Inflammatory macrophage treated with lipopolysaccharide for 1 hour (primary cell): ENCODE measurements around the gene ERC2.
A peak's percentile ranks its signal among the peaks of the same experiment; 100 is the strongest.

Experiments
- DNase-seq, 2 donors: peaks; one replicate each; pipeline ENCODE4 v3.0.0-alpha.2; 2020 to 2022

The ERC2 gene

GRCh38 chr3:55692295-55692956 lies 775.8 kb downstream of the ERC2 start:
- DNase-seq, result no peak

DNA sequence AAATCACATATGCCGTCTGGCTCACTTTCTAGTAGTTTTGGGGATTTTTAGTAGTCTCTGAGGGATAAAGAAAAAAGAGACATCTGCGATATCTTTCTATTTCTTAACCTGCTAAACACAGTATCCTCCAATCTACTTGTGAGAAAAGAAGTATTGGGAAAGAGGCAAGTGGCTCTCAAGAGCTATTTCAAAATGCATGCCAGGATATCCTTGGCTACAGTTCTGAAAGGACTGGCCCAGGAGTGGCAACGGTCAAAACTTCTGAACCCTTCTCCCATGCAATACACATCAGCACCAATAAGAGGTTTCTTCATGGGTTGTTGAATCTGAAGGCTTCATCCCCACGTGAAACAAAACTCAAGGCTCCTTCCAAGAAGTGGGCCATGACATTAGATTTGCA lies 777.1 kb downstream of the ERC2 start:
- DNase-seq, result no peak

- DNase-seq, result no peak
These were observed 777.5 kb downstream of the ERC2 start for GRCh38 chr3:55690726-55691125.

- no peak for DNase-seq
These were observed 778.1 kb downstream of the ERC2 start for GRCh38 chr3:55690177-55690576.

DNA sequence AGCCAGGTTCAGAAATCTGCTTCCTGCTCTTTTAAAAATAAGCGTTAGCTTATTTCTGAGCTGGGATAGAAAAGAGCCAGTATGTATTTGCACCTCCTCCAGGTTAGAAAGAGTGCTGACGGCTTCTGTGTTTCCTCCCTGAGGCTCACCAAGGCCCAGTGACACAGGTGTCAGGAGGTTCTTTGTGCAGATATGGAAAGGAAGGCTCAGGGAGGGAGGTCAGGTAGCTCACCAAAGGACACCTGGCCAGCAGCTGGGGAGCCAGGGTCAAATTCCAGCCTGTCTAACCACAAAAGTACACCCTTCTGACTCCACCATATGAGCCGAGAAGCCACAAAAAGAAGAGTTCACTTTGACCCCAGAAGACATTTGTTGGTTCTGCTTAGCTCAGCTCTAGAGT lies 780.1 kb downstream of the ERC2 start:
- DNase-seq, result no peak

DNA sequence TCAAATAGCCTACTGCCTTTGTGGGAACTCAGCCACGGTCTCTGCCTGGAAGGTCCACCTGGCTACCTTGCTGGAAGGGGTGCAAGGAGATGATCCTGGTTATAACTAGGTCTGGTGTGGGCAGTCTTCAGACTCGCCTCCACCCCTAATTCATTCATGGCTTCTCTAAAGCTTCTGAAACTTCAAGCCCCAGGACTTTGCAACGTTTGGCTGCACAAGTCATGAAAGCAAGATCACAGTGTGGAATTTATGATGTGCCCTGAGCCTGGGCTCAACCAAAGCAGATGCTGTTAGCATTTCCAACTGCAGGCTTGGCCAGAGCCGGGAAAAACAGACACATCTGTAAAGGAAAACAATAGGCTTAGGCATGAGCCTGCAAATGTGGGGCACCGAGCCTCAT lies 780.7 kb downstream of the ERC2 start:
- DNase-seq, result no peak

GRCh38 chr3:55686426-55687254 lies 781.6 kb downstream of the ERC2 start:
- no peak for DNase-seq

GRCh38 chr3:55683666-55684270 lies 784.5 kb downstream of the ERC2 start:
- DNase-seq, result no peak

- DNase-seq, result no peak
These were observed 785.8 kb downstream of the ERC2 start for GRCh38 chr3:55682461-55682860.

GRCh38 chr3:55678546-55679216 lies 789.6 kb downstream of the ERC2 start:
- no peak for DNase-seq

DNA sequence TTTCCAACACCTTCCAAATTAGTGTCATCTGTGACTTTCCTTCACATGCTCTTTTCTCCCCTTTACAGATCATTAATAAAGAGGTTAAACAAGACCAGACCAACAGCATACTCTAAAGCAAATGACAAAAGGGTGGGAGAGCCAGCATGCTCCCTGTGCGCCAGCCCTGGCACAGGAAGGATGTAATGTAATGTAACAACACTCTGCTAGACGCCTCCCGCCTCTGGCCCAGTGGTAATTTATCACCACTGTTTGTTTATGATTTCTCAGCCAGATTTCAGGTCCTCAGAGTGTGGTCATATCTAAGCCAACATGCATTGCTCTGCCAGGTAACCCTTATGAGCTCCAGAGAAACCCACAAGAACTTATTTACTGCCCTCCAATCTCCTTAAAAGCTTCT lies 791.6 kb downstream of the ERC2 start:
- DNase-seq, result no peak

DNA sequence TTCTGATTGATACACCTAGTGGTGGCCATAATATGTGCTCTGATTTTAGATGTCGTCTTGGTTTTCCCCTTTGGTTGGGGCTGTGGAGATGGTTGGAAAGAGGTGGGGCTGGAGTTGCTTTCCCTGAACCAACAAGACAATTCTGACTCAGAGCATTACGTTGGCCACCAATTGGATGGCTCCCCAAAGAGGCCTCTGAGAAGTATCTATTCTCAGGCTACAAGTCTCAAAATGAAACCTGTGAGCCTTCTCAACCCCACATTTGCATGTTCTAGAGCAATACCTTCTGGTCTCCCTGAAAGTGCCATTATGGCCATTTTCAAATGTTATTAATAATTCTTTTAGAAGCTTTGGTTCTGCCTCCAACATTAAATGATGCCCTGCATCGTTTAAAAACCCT lies 792.8 kb downstream of the ERC2 start:
- DNase-seq, result no peak

GRCh38 chr3:55673764-55674163 lies 794.5 kb downstream of the ERC2 start:
- no peak for DNase-seq

GRCh38 chr3:55669133-55669532 lies 799.1 kb downstream of the ERC2 start:
- DNase-seq, result no peak

DNA sequence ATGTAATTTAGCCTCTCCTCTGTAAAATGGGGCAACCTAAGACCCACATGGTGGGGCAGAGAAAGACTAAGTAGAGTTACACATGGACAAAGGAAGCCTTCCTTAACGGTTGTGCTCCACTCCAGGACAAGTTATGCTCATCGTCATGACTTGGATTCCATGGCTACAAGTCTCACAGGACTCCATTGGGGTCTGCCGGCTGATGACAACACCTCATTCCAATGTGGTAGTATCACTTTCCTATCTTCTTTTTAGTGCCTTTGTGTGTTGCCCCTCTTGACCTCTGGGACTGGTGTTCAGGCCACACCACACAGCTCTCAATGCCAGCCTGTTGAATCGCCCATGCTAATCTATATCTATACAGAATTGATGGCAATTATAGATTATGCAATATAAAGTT lies 799.9 kb downstream of the ERC2 start:
- DNase-seq, result no peak

DNA sequence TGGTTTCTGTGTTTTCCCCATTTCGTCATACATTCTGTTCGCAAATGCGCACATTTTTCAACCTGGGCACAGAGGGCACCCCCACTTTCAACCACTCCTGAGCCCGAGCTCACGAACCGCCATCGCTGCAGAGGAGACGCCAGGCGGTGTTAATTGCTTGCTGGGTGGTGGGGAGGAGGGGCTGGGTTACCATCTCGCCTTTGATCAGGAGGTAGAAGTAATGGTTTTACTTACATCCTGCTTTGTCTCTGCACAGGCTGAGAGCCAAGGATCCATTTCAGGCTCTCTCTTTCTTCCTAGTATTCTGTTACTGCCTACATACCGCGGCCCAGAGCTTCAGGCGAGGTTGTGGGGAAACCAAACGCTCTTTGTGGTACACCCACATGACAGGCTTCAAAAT lies 803.9 kb downstream of the ERC2 start:
- DNase-seq, result no peak

DNA sequence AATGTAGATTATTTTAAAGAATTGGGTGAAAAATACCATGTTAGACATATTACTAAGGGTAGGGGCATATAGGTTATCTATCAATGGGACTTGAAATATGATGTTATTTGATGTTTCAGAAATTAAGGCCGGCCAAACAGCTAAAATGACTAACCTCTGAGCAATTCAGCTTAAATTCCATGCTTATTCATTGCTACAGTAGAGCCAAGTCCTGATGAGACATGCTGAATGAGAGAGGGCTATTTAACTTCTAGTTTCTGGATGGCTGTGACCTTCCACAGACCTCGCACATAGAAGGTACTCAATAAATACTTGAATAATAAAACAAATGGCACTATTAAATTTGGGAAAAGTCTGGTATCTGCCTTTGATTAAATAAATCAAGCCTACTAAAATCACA lies 805.6 kb downstream of the ERC2 start:
- no peak for DNase-seq

- peak in 1 of 2 donors; percentile 18 for DNase-seq
These were observed 806.7 kb downstream of the ERC2 start for GRCh38 chr3:55661571-55661970.

- DNase-seq, result no peak
These were observed 807.1 kb downstream of the ERC2 start for GRCh38 chr3:55661141-55661540.

GRCh38 chr3:55660642-55661041 lies 807.6 kb downstream of the ERC2 start:
- DNase-seq, result no peak

DNA sequence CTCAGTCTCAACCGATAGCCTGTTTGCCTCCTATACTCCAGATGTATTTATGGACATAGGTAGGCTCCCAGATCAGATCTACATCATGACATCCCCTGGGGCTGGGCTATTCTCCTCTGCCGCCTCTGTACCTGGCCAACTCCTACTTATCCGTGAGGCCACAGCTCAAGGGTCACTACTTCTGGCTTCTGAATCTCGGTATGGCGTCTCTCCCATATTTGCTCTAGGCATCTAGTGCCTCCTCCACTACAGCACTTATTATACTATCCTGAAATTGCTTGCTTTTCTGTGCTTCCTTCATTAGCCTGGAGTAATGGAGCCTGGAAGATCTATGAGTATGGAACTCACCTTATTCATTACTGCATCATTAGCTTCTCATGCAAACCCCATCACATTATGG lies 808.6 kb downstream of the ERC2 start:
- no peak for DNase-seq

DNA sequence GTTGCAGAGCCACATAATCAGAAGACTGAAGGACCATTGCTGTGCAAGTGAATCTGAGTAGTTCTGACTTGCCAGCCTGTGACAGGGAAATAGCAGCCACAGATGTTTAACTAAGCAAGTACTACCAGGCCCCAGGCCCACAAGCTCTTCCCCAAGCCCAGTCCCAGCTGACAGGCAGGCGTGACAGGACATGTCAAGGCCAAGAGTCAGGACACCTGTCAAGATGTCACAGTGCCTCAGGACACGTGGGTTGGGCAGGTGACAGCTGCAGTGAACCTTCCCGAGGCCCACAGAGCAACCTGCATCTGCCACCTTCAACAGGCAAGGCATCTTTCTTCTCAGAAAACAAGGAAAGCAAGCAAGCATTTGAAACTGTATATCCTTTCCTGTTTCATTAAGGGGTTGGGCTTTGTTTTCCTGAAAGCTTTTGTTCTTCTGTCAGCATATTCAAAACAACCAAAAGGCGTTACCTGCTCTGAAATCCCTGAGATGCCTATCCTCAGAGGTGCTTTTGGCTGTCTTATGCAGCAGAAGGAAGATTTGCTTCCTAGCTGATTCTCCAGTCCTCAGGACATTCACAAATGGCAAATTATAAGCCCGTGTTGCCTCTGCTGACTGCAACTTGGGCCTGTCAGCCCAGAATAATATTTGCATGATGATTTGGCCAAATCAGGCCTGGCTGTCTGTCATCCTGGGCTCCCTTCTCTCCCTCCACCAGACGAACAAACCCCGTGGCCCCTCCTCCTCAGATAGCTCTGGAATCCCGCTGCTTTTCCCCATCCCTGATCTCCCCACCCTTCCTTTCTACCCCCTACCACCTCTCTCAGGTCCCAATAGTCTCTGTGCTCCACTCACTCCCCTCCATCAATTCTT lies 809.3 kb downstream of the ERC2 start:
- DNase-seq, result no peak

GRCh38 chr3:55658270-55658669 lies 810.0 kb downstream of the ERC2 start:
- no peak for DNase-seq
